ENCODE results near the gene GYG2.

GYG2 gene

DNA sequence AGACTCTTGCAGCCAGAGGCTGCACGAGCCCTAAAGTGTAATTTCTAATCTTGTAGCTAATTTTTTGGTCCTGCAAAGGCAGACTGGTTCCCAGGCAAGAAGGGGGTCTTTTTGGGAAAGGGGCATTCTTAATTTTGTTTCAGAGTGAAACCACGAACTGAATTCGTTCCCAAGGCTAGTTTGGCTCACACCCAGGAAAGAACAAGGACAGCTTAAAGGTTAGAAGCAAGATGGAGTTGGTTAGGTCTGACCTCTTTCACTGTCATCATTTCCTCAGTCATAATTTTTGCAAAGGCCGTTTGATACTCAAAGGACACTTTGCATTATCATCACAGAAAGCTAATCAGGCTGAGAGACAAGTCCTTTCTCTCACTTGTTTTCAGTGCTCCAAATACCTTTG lies 46.0 kb upstream of the GYG2 start:
- no peak overlapping the region for H3K4me2 ChIP-seq (ENCODE audit: low read length)
- H3K4me1 ChIP-seq = no peaks in the 10 kb centered on the region
- TF ChIP-seq, protein P1, sequence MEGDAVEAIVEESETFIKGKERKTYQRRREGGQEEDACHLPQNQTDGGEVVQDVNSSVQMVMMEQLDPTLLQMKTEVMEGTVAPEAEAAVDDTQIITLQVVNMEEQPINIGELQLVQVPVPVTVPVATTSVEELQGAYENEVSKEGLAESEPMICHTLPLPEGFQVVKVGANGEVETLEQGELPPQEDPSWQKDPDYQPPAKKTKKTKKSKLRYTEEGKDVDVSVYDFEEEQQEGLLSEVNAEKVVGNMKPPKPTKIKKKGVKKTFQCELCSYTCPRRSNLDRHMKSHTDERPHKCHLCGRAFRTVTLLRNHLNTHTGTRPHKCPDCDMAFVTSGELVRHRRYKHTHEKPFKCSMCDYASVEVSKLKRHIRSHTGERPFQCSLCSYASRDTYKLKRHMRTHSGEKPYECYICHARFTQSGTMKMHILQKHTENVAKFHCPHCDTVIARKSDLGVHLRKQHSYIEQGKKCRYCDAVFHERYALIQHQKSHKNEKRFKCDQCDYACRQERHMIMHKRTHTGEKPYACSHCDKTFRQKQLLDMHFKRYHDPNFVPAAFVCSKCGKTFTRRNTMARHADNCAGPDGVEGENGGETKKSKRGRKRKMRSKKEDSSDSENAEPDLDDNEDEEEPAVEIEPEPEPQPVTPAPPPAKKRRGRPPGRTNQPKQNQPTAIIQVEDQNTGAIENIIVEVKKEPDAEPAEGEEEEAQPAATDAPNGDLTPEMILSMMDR (IDR thresholded peaks at IDR 0.05) = no peak
- H3K79me2 ChIP-seq = no peaks in the 10 kb centered on the region
- no peaks in the 10 kb centered on the region for H3K27me3 ChIP-seq (ENCODE audit: control insufficient read depth, insufficient read depth, low read length)
- no peaks in the 10 kb centered on the region for H3K36me3 ChIP-seq (ENCODE audit: control insufficient read depth, insufficient read depth, low read length)
- H3K9me3 ChIP-seq (ENCODE audit: control insufficient read depth, low read length) = no peaks in the 10 kb centered on the region
- no peak overlapping the region for H3K9ac ChIP-seq
- no peak overlapping the region for H2AFZ ChIP-seq
- no peak overlapping the region for H3K4me3 ChIP-seq (ENCODE audit: low read depth, low read length)
- H3K27ac ChIP-seq = no peak overlapping the region

DNA sequence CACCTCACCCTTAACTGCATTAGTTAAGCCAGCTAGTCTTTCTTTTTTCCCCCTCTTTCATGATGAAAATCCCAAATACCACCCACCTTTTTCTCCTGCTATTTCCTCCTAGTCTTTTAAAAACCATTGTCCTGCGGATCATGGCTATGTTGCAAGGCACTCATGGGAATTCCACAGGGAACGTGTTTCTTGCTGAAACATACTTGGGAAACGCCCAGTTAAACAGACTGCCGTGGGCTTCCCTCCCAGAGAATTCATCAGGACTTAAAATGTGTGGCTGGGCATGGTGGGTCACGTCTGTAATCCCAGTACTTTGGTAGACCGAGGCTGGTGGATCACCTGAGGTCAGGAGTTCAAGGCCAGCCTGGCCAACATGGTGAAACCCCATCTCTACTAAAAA lies 44.7 kb upstream of the GYG2 start:
- H2AFZ ChIP-seq = no peak overlapping the region
- H3K9ac ChIP-seq = no peak overlapping the region
- H3K4me2 ChIP-seq (ENCODE audit: low read length) = no peak overlapping the region
- no peaks in the 10 kb centered on the region for H3K36me3 ChIP-seq (ENCODE audit: control insufficient read depth, insufficient read depth, low read length)
- no peaks in the 10 kb centered on the region for H3K27me3 ChIP-seq (ENCODE audit: control insufficient read depth, insufficient read depth, low read length)
- no peak overlapping the region for H3K4me3 ChIP-seq (ENCODE audit: low read depth, low read length)
- no peaks in the 10 kb centered on the region for H3K79me2 ChIP-seq
- no peak overlapping the region for H3K27ac ChIP-seq
- TF ChIP-seq, protein P1 (IDR thresholded peaks at IDR 0.05) = no peak
- no peaks in the 10 kb centered on the region for H3K9me3 ChIP-seq (ENCODE audit: control insufficient read depth, low read length)
- H3K4me1 ChIP-seq = no peaks in the 10 kb centered on the region

DNA sequence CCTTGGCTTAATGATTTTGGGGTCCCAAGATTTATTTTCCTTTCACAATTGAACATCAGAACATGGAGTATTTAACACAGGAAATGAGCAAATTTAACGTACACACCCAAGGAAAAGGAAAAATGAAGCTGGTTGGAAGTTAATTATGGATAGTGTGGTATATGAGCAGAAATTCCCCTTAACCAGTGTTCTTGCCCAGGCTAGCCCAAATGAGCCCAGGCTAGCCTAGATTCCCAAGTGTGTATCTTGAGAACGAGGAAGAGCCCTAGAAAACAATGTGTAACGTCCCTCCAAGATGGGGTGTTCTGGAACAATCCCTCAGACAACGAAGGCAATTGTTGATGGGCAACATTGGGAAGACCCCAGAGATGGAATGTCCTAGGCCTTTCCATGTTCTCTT lies 43.2 kb upstream of the GYG2 start:
- Histone ChIP-seq H3K27me3 (ENCODE audit: control insufficient read depth, insufficient read depth, low read length) (no peaks in the 10 kb centered on the region), H3K9me3 (ENCODE audit: control insufficient read depth, low read length) (no peaks in the 10 kb centered on the region)

DNA sequence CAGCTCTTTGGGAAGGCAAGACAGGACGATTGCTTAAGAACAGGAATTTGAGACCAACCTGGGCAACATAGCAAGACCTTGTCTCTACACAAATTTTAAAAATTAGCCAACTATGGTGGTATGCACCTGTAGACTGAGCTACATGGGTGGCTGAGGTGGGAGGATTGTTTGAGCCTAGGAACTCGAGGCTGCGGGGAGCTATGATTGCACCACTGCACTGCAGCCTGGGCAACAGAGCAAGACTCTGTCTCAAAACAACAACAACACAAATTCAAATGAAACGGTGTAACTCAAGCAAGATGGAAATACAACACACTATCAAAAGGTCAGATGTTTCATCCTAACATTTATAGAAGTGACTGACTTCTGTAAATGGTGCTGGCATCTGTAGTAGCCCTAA lies 39.8 kb upstream of the GYG2 start:
- Histone ChIP-seq H3K4me1 (no peaks in the 10 kb centered on the region), H3K27me3 (ENCODE audit: control insufficient read depth, insufficient read depth, low read length) (no peaks in the 10 kb centered on the region), H3K79me2 (no peaks in the 10 kb centered on the region), H3K4me3 (ENCODE audit: low read depth, low read length) (no peak overlapping the region), H3K4me2 (ENCODE audit: low read length) (no peak overlapping the region), H3K36me3 (ENCODE audit: control insufficient read depth, insufficient read depth, low read length) (no peaks in the 10 kb centered on the region), H2AFZ (no peak overlapping the region), H3K9me3 (ENCODE audit: control insufficient read depth, low read length) (no peaks in the 10 kb centered on the region), H3K9ac (no peak overlapping the region), H3K27ac (no peak overlapping the region)
- TF ChIP-seq, protein P1 (IDR thresholded peaks at IDR 0.05) = no peak

More for the DNA sequence above, 43.2 kb upstream of the GYG2 start:
- TF ChIP-seq, protein P1 (IDR thresholded peaks at IDR 0.05) = no peak
- no peak overlapping the region for H3K4me2 ChIP-seq (ENCODE audit: low read length)
- no peak overlapping the region for H3K4me3 ChIP-seq (ENCODE audit: low read depth, low read length)
- H3K27ac ChIP-seq = no peak overlapping the region
- no peak overlapping the region for H2AFZ ChIP-seq
- no peak overlapping the region for H3K9ac ChIP-seq
- H3K4me1 ChIP-seq = no peaks in the 10 kb centered on the region
- H3K79me2 ChIP-seq = no peaks in the 10 kb centered on the region
- H3K36me3 ChIP-seq (ENCODE audit: control insufficient read depth, insufficient read depth, low read length) = no peaks in the 10 kb centered on the region

DNA sequence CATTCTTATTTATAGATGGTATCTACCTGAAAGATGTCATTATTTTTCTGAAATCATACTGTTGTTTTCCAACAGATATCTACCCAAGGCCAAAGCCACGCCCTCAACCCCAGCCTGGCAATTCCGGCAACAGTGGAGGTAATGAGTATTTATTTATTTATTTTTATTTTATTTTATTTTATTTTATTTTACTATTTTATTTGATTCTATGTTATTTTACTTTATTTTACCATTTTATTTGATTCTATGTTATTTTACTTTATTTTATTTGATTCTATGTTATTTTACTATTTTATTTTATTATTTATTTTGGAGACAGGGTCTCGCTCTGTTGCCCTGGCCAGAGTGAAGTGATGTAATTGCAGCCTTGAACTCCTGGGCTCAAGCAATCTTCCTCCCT lies 39.2 kb upstream of the GYG2 start:
- Histone ChIP-seq H3K36me3 (ENCODE audit: control insufficient read depth, insufficient read depth, low read length) (no peaks in the 10 kb centered on the region), H2AFZ (no peak overlapping the region), H3K79me2 (no peaks in the 10 kb centered on the region), H3K4me3 (ENCODE audit: low read depth, low read length) (no peak overlapping the region), H3K9ac (no peak overlapping the region), H3K4me2 (ENCODE audit: low read length) (no peak overlapping the region), H3K9me3 (ENCODE audit: control insufficient read depth, low read length) (no peaks in the 10 kb centered on the region), H3K27me3 (ENCODE audit: control insufficient read depth, insufficient read depth, low read length) (no peaks in the 10 kb centered on the region), H3K27ac (no peak overlapping the region), H3K4me1 (no peaks in the 10 kb centered on the region)
- TF ChIP-seq, protein P1 (IDR thresholded peaks at IDR 0.05) = no peak
